OCI-LY7 (cell line): ENCODE measurements around the gene VSIG8. TPM values are rescaled to one million over a fixed set of nuclear protein-coding genes. Genes with fewer than 3 reads are reported as not detected.

Source experiments
- BruUV-seq: library from RNA; stranded (reverse); fragments of 400-500 nt; replicated peaks from 2 replicates; lab custom pipeline; 2021; lab: Mats Ljungman, UMichigan
- CTCF ChIA-PET: fragments of 300-600 bp; sonication (Branson Sonifier 250); formaldehyde crosslinking; loops from one replicate; lab custom pipeline; 2022; ENCODE audit warnings: antibody characterized with exemption; ENCODE audit not compliant: unreplicated experiment; lab: Charles Lee
- POLR2A ChIA-PET: fragments of 300-600 bp; sonication (Branson Sonifier 250); formaldehyde crosslinking; loops from one replicate; lab custom pipeline; 2022; ENCODE audit warnings: antibody characterized with exemption; lab: Charles Lee
- DNase-seq: peaks from one replicate; pipeline ENCODE4 v3.0.0-alpha.2; 2015; ENCODE audit warnings: low spot score
- H2AFZ ChIP-seq: fragments of 200-600 bp; sonication (generic), shearing (Covaris generic); 2 replicates; pipeline ENCODE4 v1.6.1; 2014; ENCODE audit warnings: mild to moderate bottlenecking, antibody characterized with exemption, low read length, moderate library complexity
- H3K27ac ChIP-seq: fragments of 200-600 bp; sonication (generic); 2 replicates; pipeline ENCODE4 v1.5.1; 2014; ENCODE audit warnings: mixed run types, low read depth, mild to moderate bottlenecking, moderate library complexity, low read length, inconsistent platforms; ENCODE audit not compliant: poor library complexity, severe bottlenecking
- H3K36me3 ChIP-seq: fragments of 200-600 bp; sonication (generic); 2 replicates; pipeline ENCODE4 v1.6.1; 2014; ENCODE audit warnings: mild to moderate bottlenecking, antibody characterized with exemption, low read length, moderate library complexity, mixed read lengths; ENCODE audit not compliant: insufficient read depth
- H3K4me1 ChIP-seq: fragments of 200-600 bp; sonication (generic); 2 replicates; pipeline ENCODE4 v1.5.1; 2014; ENCODE audit warnings: mild to moderate bottlenecking, low read length; ENCODE audit not compliant: insufficient read depth, poor library complexity, severe bottlenecking
- H3K4me2 ChIP-seq: fragments of 200-600 bp; sonication (generic); 2 replicates; pipeline ENCODE4 v1.6.1; 2014; ENCODE audit warnings: mild to moderate bottlenecking, low read length
- H3K4me3 ChIP-seq: fragments of 200-600 bp; sonication (generic); 2 replicates; pipeline ENCODE4 v1.5.1; 2014; ENCODE audit warnings: mild to moderate bottlenecking, low read depth, low read length; ENCODE audit not compliant: poor library complexity, severe bottlenecking
- H3K79me2 ChIP-seq: fragments of 200-600 bp; sonication (generic); 2 replicates; pipeline ENCODE4 v1.6.1; 2016; ENCODE audit warnings: low read depth, mild to moderate bottlenecking, low read length, moderate library complexity, mixed read lengths; ENCODE audit not compliant: insufficient read depth
- H3K9me2 ChIP-seq: fragments of 200-600 bp; sonication (generic); 2 replicates; pipeline ENCODE4 v1.6.1; 2016; ENCODE audit warnings: mild to moderate bottlenecking, low read length, mixed read lengths; ENCODE audit not compliant: insufficient read depth
- H3K9me3 ChIP-seq: fragments of 200-600 bp; sonication (generic); 2 replicates; pipeline ENCODE4 v1.6.1; 2014; ENCODE audit warnings: mild to moderate bottlenecking, mixed run types, low read length, mixed read lengths
- H4K20me1 ChIP-seq: fragments of 200-600 bp; sonication (generic); 2 replicates; pipeline ENCODE4 v1.6.1; 2014; ENCODE audit warnings: mild to moderate bottlenecking, antibody characterized with exemption, low read length, moderate library complexity, mixed read lengths; ENCODE audit not compliant: insufficient read depth
- EZH2phosphoT487 ChIP-seq: fragments of 200-600 bp; sonication (generic); IDR thresholded peaks from 2 replicates; pipeline ENCODE4 v1.6.1; 2018; ENCODE audit warnings: low read depth, borderline replicate concordance, mild to moderate bottlenecking, mixed run types, antibody characterized with exemption, low read length, moderate library complexity, mixed read lengths
- intact Hi-C: fragments of 100-400 bp; cut with micrococcal nuclease; formaldehyde crosslinking; loops from one replicate; pipeline ENCODE4 v1.10.0; 2022; ENCODE audit not compliant: unreplicated experiment
- total RNA-seq, 2 experiments: library from RNA; depleted of rRNA in 1 of 2; stranded (reverse); fragments of >200 nt in 1 of 2; shearing (Covaris generic) in 1 of 2; gene quantifications; 2 replicates each; pipeline ENCODE4 v1.2.3, GENCODE V29; 2014 to 2022
- TF ChIP-seq, protein P1 (sequence below): fragments of 200-600 bp; sonication (generic); conservative IDR thresholded peaks from 2 replicates; pipeline ENCODE4 v1.5.1; 2014; ENCODE audit warnings: mild to moderate bottlenecking, antibody characterized with exemption, low read length, moderate library complexity, mixed read lengths

VSIG8 gene
- total RNA-seq, 2 experiments from 2014 or later: not detected

GRCh38 chr1:159895836-159896545 lies 33.5 kb upstream of the VSIG8 start:
- Histone ChIP-seq H3K4me1 (no peaks in the 10 kb centered on the region), H3K79me2 (no peaks in the 10 kb centered on the region), H2AFZ (no peak overlapping the region), H3K4me3 (no peak overlapping the region), H4K20me1 (no peaks in the 10 kb centered on the region), H3K36me3 (no peaks in the 10 kb centered on the region), H3K9me3 (no peaks in the 10 kb centered on the region), H3K4me2 (no peak overlapping the region), H3K27ac (no peak overlapping the region), H3K9me2 (no peaks in the 10 kb centered on the region)
- no peak for DNase-seq
- ChIA-PET CTCF (no interaction called here), POLR2A (no interaction called here)
- no TSS peak for BruUV-seq
- TF ChIP-seq EZH2phosphoT487: no peak
- TF ChIP-seq, protein P1, sequence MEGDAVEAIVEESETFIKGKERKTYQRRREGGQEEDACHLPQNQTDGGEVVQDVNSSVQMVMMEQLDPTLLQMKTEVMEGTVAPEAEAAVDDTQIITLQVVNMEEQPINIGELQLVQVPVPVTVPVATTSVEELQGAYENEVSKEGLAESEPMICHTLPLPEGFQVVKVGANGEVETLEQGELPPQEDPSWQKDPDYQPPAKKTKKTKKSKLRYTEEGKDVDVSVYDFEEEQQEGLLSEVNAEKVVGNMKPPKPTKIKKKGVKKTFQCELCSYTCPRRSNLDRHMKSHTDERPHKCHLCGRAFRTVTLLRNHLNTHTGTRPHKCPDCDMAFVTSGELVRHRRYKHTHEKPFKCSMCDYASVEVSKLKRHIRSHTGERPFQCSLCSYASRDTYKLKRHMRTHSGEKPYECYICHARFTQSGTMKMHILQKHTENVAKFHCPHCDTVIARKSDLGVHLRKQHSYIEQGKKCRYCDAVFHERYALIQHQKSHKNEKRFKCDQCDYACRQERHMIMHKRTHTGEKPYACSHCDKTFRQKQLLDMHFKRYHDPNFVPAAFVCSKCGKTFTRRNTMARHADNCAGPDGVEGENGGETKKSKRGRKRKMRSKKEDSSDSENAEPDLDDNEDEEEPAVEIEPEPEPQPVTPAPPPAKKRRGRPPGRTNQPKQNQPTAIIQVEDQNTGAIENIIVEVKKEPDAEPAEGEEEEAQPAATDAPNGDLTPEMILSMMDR: no peak
- intact Hi-C loops: no loop called here

GRCh38 chr1:159895286-159895685 lies 32.8 kb upstream of the VSIG8 start:
- Histone ChIP-seq H3K4me2 (no peak overlapping the region), H3K4me3 (no peak overlapping the region), H3K79me2 (no peaks in the 10 kb centered on the region), H4K20me1 (no peaks in the 10 kb centered on the region), H3K9me3 (no peaks in the 10 kb centered on the region), H2AFZ (no peak overlapping the region), H3K4me1 (peaks cover 2% of the 10 kb centered on the region), H3K27ac (no peak overlapping the region), H3K9me2 (no peaks in the 10 kb centered on the region), H3K36me3 (no peaks in the 10 kb centered on the region)
- DNase-seq: no peak
- ChIA-PET POLR2A (no interaction called here), CTCF (no interaction called here)
- intact Hi-C loops: no loop called here
- no peak for TF ChIP-seq EZH2phosphoT487
- TF ChIP-seq, protein P1: no peak
- no TSS peak for BruUV-seq

- no peak overlapping the region for H2AFZ ChIP-seq
- H4K20me1 ChIP-seq: no peaks in the 10 kb centered on the region
- POLR2A ChIA-PET: interaction anchor here (0.6 to 2.1 kb wide), 4 partner anchors 91 to 123 kb away, joined by 3 to 7 read pairs (median 4); partner anchors contain the start of gene FCRL6
- TF ChIP-seq EZH2phosphoT487: no peak
- TF ChIP-seq, protein P1: peak; percentile 29; the same call in 1 of the 2 replicates
- BruUV-seq: no TSS peak
- no peak for DNase-seq
- H3K9me3 ChIP-seq: no peaks in the 10 kb centered on the region
- H3K9me2 ChIP-seq: no peaks in the 10 kb centered on the region
- H3K4me2 ChIP-seq: no peak overlapping the region
- peaks cover 19% of the 10 kb centered on the region for H3K4me1 ChIP-seq
- H3K36me3 ChIP-seq: no peaks in the 10 kb centered on the region
- no peak overlapping the region for H3K27ac ChIP-seq
- no peak overlapping the region for H3K4me3 ChIP-seq
- CTCF ChIA-PET: interaction anchor here (1.3 to 4.9 kb wide), 3 partner anchors 10 to 114 kb away, joined by 3 to 30 read pairs (median 11); no protein-coding TSS in a partner anchor
- no peaks in the 10 kb centered on the region for H3K79me2 ChIP-seq
- intact Hi-C loops: no loop called here
Observed at GRCh38 chr1:159892944-159893343, 30.5 kb upstream of the VSIG8 start.
